Measurements from ENCODE around the gene NUCKS1.

The NUCKS1 gene

GRCh38 chr1:205767248-205767647 lies 17.3 kb upstream of the NUCKS1 start:
- DNase-seq (ENCODE audit: insufficient read length) (no peak), FAIRE-seq (no peak)
- TF ChIP-seq POLR2AphosphoS5 (IDR thresholded peaks at IDR 0.05; ENCODE audit: low read depth, low read length) (no peak), TAF1 (IDR thresholded peaks at IDR 0.05; ENCODE audit: borderline replicate concordance, low read depth, low read length) (no peak), POLR2A (IDR thresholded peaks at IDR 0.05; ENCODE audit: low read depth, low read length) (no peak)

DNA sequence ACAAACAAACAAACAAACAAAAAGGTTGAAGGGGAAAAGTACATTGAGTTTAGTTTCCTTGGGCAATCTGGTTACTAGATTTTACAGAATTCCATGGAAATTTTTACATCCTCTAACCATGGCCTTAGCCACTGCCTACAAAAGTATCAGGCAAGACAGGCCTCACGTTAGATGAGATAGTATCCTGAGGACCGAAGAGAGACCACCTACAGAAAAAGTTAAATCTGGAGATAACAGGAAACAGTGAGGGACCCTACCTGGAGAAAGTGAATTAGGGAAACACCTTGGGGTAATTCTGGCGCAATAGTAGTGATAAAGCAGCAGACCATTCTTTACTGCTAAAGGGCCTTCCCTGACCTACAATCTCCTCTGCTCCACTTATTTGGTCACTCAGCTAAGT lies 16.6 kb upstream of the NUCKS1 start:
- TF ChIP-seq POLR2AphosphoS5 (IDR thresholded peaks at IDR 0.05; ENCODE audit: low read depth, low read length) (no peak), TAF1 (IDR thresholded peaks at IDR 0.05; ENCODE audit: borderline replicate concordance, low read depth, low read length) (no peak), POLR2A (IDR thresholded peaks at IDR 0.05; ENCODE audit: low read depth, low read length) (no peak)
- FAIRE-seq = no peak
- no peak for DNase-seq (ENCODE audit: insufficient read length)

DNA sequence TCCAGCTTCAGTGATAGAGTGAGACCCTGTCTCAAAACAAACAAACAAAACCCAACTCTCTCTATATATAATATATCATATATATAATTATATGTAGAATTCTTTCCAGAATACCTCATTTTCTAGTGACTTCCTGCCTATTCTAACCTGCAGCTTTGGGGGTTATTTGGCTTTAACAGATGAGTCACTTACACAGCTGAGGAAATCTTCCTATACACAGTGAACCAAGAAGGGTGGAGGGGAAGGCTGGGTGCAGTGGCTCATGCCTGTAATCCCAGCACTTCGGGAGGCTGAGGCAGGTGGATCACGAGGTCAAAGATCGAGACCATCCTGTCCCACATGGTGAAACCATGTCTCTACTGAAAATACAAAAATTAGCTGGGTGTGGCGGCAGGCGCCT lies 16.1 kb upstream of the NUCKS1 start:
- no peak for DNase-seq (ENCODE audit: insufficient read length)
- no peak for FAIRE-seq

DNA sequence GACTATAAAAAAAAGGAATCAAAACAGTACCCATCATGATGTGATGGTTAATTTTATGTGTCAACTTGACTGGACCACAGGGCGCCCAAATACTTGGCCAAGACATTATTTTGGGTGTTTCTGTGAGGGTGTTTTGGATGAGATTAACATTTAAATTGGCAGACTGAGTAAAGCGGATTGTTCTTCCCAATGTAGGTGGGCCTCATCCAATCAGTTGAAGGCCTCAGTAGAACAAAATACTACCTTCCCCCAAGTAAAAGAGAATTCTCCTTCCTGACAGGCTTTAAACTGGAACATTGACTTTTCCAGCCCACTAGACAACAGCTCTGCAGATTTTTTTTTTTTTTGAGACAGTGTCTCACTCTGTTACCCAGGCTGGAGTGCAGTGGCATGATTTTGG lies 14.6 kb upstream of the NUCKS1 start:
- FAIRE-seq = no peak
- DNase-seq (ENCODE audit: insufficient read length) = no peak
- TF ChIP-seq TAF1 (IDR thresholded peaks at IDR 0.05; ENCODE audit: borderline replicate concordance, low read depth, low read length) (no peak), POLR2A (IDR thresholded peaks at IDR 0.05; ENCODE audit: low read depth, low read length) (no peak), POLR2AphosphoS5 (IDR thresholded peaks at IDR 0.05; ENCODE audit: low read depth, low read length) (no peak)

More for the DNA sequence above, 16.1 kb upstream of the NUCKS1 start:
- no peak for TF ChIP-seq POLR2AphosphoS5 (IDR thresholded peaks at IDR 0.05; ENCODE audit: low read depth, low read length)
- TF ChIP-seq TAF1 (IDR thresholded peaks at IDR 0.05; ENCODE audit: borderline replicate concordance, low read depth, low read length) = no peak
- no peak for TF ChIP-seq POLR2A (IDR thresholded peaks at IDR 0.05; ENCODE audit: low read depth, low read length)

DNA sequence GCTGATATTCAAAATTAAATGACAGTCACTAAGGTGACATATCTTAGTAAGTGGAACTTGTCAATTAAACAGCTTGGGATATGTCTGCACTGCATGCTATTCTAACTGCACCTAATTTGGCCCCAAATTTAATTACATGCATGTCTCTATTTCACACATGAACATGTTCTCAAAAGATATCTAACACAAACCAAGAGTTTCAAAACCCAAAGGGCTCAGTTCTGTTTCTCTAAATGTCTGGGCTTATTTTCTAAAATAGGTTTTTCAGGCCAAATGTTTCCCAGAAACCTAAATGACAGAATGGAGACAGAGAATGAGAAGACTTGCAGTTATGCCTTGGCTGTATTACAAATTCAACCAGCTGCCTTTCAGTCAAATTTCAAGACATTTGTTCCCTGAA lies 14.0 kb upstream of the NUCKS1 start:
- no peak for TF ChIP-seq TAF1 (IDR thresholded peaks at IDR 0.05; ENCODE audit: borderline replicate concordance, low read depth, low read length)
- TF ChIP-seq POLR2A (IDR thresholded peaks at IDR 0.05; ENCODE audit: low read depth, low read length) = no peak
- TF ChIP-seq POLR2AphosphoS5 (IDR thresholded peaks at IDR 0.05; ENCODE audit: low read depth, low read length) = no peak
- FAIRE-seq (no peak), DNase-seq (ENCODE audit: insufficient read length) (no peak)

- TF ChIP-seq TAF1 (IDR thresholded peaks at IDR 0.05; ENCODE audit: borderline replicate concordance, low read depth, low read length) (no peak), POLR2AphosphoS5 (IDR thresholded peaks at IDR 0.05; ENCODE audit: low read depth, low read length) (no peak), POLR2A (IDR thresholded peaks at IDR 0.05; ENCODE audit: low read depth, low read length) (no peak)
- no peak for DNase-seq (ENCODE audit: insufficient read length)
- FAIRE-seq = no peak
Measured at GRCh38 chr1:205760606-205761005, 10.6 kb upstream of the NUCKS1 start.

- FAIRE-seq (no peak), DNase-seq (ENCODE audit: insufficient read length) (no peak)
- TF ChIP-seq POLR2A (IDR thresholded peaks at IDR 0.05; ENCODE audit: low read depth, low read length) (no peak), TAF1 (IDR thresholded peaks at IDR 0.05; ENCODE audit: borderline replicate concordance, low read depth, low read length) (no peak), POLR2AphosphoS5 (IDR thresholded peaks at IDR 0.05; ENCODE audit: low read depth, low read length) (no peak)
Measured at GRCh38 chr1:205756552-205756951, 6.6 kb upstream of the NUCKS1 start.

DNA sequence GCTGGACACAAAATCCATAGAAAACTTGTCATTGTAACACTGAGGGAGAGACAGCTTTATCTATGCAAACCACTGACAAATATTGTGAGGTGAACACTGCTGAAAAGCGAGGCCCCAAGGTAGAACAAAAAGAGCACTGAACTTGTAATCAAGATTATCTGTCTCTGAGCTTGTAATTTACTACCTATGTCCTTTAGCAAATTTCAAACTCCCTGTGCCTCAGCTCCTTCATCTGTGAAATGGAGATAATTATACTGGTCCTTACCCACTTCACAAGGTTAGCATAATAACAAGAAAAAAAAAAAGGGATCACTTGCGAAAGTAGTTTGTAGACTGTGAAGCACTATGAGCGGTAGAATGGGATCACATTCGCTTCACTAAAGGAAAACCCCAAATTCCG lies 4.9 kb upstream of the NUCKS1 start:
- DNase-seq (ENCODE audit: insufficient read length) = no peak
- FAIRE-seq = no peak
- TF ChIP-seq POLR2A (IDR thresholded peaks at IDR 0.05; ENCODE audit: low read depth, low read length) = no peak
- TF ChIP-seq POLR2AphosphoS5 (IDR thresholded peaks at IDR 0.05; ENCODE audit: low read depth, low read length) = no peak
- TF ChIP-seq TAF1 (IDR thresholded peaks at IDR 0.05; ENCODE audit: borderline replicate concordance, low read depth, low read length) = no peak

- DNase-seq (ENCODE audit: insufficient read length) (no peak), FAIRE-seq (peak; percentile 85)
- TF ChIP-seq POLR2AphosphoS5 (IDR thresholded peaks at IDR 0.05; ENCODE audit: low read depth, low read length) = no peak
- no peak for TF ChIP-seq TAF1 (IDR thresholded peaks at IDR 0.05; ENCODE audit: borderline replicate concordance, low read depth, low read length)
- TF ChIP-seq POLR2A (IDR thresholded peaks at IDR 0.05; ENCODE audit: low read depth, low read length) = no peak
Measured at GRCh38 chr1:205751036-205751651, 1.2 kb upstream of the NUCKS1 start.

DNA sequence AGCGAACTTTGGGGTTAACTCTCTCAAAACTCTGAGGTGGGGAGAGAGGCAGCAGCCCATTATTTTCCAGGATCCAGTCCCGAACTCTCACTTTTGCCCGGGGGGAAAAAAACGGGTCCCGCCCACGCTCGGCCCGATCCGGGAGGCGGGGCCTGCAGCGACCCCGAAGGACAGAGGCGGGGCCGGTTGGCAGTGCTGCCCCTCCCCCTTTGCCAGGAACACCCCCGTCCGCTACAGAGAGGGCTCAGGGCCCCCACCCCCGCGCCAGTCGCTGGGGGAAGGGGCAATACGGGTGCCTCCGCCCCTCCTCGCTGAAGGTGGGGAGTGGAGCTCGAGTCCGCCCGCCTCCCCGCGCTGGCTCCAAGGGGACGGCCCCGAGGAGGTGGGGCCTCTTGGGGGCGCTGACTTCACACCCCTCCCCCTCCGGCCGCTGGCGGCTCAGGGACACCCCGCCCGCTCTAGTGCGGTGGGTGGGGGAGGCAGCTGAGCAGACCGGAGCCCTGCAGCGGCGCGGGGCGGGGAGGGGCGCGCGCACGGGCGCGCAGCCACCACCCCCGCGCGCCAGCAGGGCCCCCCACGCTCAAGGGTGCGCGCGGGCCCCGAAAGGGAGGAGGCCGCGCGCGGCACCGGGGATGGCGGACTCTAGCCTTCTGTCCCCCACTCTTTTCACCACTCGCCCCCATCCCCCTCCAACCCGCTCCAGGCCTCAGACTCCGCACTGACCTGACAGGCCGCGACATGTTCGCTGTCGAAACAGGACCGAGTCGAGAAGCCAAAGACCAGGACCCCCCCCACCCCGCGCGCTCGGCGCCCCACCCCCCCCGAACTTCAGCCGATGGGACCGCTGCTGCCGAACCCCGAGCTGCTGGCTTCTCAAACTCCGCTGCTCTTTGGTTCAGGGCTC lies 496 bp downstream of the NUCKS1 start:
- TF ChIP-seq POLR2A (IDR thresholded peaks at IDR 0.05; ENCODE audit: low read depth, low read length) = peak; percentile 71; the same call in 1 of the 2 replicates
- peak; percentile 73; the same call in 1 of the 2 replicates for TF ChIP-seq POLR2AphosphoS5 (IDR thresholded peaks at IDR 0.05; ENCODE audit: low read depth, low read length)
- no peak; the same call in 1 of the 2 replicates for TF ChIP-seq TAF1 (IDR thresholded peaks at IDR 0.05; ENCODE audit: borderline replicate concordance, low read depth, low read length)
- FAIRE-seq = peak; percentile 93
- DNase-seq (ENCODE audit: insufficient read length) = peak; percentile 90

DNA sequence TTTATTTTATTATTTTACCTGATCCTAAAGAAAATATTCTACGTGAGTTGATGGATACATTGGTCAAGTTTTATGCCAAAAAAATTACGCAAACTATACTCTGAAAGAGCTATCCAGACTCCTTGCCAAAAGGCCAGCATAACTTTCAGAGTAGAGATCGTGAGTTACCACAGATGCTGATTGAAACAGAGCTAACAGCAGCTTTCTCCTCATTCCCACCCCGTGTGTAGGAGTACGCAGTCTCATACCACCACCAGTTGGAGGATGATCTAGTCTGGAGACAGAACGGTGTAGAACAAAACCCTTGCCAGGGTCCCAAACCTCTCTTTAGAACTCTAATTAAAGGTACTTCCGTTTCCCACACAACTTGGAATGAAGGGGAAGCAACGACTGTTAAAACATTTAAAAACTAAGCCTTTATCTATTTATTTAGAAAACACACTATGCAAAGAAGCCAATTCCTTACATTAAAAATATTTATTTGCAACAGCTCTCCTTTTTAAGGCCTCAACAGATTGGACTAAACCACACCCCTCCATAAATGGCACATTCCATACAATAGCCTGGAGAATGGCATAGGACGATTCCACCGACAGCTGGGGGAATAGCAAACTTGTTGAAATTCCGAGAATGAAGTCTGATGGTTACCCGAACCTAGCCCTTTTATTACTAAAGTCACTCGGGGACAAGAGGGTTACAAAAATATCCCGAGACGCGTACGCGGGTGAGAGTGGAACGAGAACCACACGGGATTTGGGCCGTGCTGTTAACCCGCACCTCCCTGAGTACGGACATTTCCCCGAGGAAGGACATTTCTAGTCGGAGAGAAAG lies 1.4 kb downstream of the NUCKS1 start:
- FAIRE-seq = peak; percentile 68

More for the DNA sequence above, 1.4 kb downstream of the NUCKS1 start:
- no peak for DNase-seq (ENCODE audit: insufficient read length)
- TF ChIP-seq TAF1 (IDR thresholded peaks at IDR 0.05; ENCODE audit: borderline replicate concordance, low read depth, low read length) (no peak), POLR2A (IDR thresholded peaks at IDR 0.05; ENCODE audit: low read depth, low read length) (no peak), POLR2AphosphoS5 (IDR thresholded peaks at IDR 0.05; ENCODE audit: low read depth, low read length) (no peak; the same call in 1 of the 2 replicates)

All from GM12892 (cell line).